ENCODE data around the gene NUP85. TPM values are rescaled to one million over a fixed set of nuclear protein-coding genes. Genes with fewer than 3 reads are reported as not detected.

Gene NUP85
- total RNA-seq, 4 donors from 2014 or later: 34.0 to 52.8 (median 36.7) TPM

GRCh38 chr17:75181608-75182318 is 23.7 kb upstream of the NUP85 start:
- Histone ChIP-seq H3K4me3 (peak overlapping the region; percentile 68 to 93 (median 88)), H3K27me3 (no peaks in the 10 kb centered on the region), H3K9me3 (no peaks in the 10 kb centered on the region), H3K4me1 (peaks cover 3 to 20% (median 4%) of the 10 kb centered on the region in 4 donors), H3K36me3 (peaks cover 0 to 26% (median 0%) of the 10 kb centered on the region in 3 donors), H3K27ac (peak overlapping the region; percentile 98 to 99 (median 99))
- DNase-seq: peak in 2 of 3 donors; percentile 46 to 62
- TF ChIP-seq POLR2A (IDR thresholded peaks at IDR 0.05) (no peak), CTCF (IDR thresholded peaks at IDR 0.05) (no peak)

GRCh38 chr17:75182319-75182568 is 23.2 kb upstream of the NUP85 start:
- peak overlapping the region; percentile 98 to 99 (median 99) for H3K27ac ChIP-seq
- H3K36me3 ChIP-seq: peaks cover 0 to 21% (median 0%) of the 10 kb centered on the region in 3 donors
- H3K27me3 ChIP-seq: no peaks in the 10 kb centered on the region
- peak in 1 of 3 donors; percentile 22 for DNase-seq
- no peak for TF ChIP-seq CTCF (IDR thresholded peaks at IDR 0.05)
- TF ChIP-seq POLR2A (IDR thresholded peaks at IDR 0.05): no peak
- H3K4me1 ChIP-seq: peaks cover 3 to 20% (median 4%) of the 10 kb centered on the region in 4 donors
- H3K9me3 ChIP-seq: no peaks in the 10 kb centered on the region
- peak overlapping the region; percentile 68 to 93 (median 88) for H3K4me3 ChIP-seq

GRCh38 chr17:75182569-75183436 is 22.7 kb upstream of the NUP85 start, which contains the start of gene SUMO2:
Gene SUMO2, minus strand, starts transcription at chr17:75182959. Its CDS starts 125 bp downstream, at chr17:75182834.
- H3K4me3 ChIP-seq: peak within 1 kb of the TSS; percentile 68 to 93 (median 88)
- peak within 1 kb of the TSS; percentile 98 to 99 (median 99) for H3K27ac ChIP-seq
- no peaks in the 10 kb centered on the region for H3K9me3 ChIP-seq
- no peaks in the 10 kb centered on the region for H3K27me3 ChIP-seq
- peaks cover 3 to 20% (median 4%) of the 10 kb centered on the region in 4 donors for H3K4me1 ChIP-seq
- peak; percentile 94 to 98 (median 97) for DNase-seq
- H3K36me3 ChIP-seq: peaks cover 0 to 17% (median 0%) of the 10 kb centered on the region in 3 donors
- peak; percentile 71 to 77 for TF ChIP-seq POLR2A (IDR thresholded peaks at IDR 0.05)
- peak in 5 of 6 experiments; percentile 29 to 64 (median 57) for TF ChIP-seq CTCF (IDR thresholded peaks at IDR 0.05)

GRCh38 chr17:75183999-75184884 is 21.2 kb upstream of the NUP85 start:
- Histone ChIP-seq H3K36me3 (peaks cover 0 to 9% (median 0%) of the 10 kb centered on the region in 3 donors), H3K4me1 (peaks cover 3 to 20% (median 4%) of the 10 kb centered on the region in 4 donors), H3K27ac (no peak overlapping the region), H3K4me3 (no peak overlapping the region), H3K9me3 (no peaks in the 10 kb centered on the region), H3K27me3 (no peaks in the 10 kb centered on the region)
- TF ChIP-seq POLR2A (IDR thresholded peaks at IDR 0.05) (no peak), CTCF (IDR thresholded peaks at IDR 0.05) (no peak)
- DNase-seq: no peak

- DNase-seq: no peak
- H3K9me3 ChIP-seq: no peaks in the 10 kb centered on the region
- H3K4me1 ChIP-seq: no peaks in the 10 kb centered on the region
- no peak overlapping the region for H3K4me3 ChIP-seq
- H3K27ac ChIP-seq: no peak overlapping the region
- TF ChIP-seq POLR2A (IDR thresholded peaks at IDR 0.05): no peak
- no peak for TF ChIP-seq CTCF (IDR thresholded peaks at IDR 0.05)
- H3K27me3 ChIP-seq: no peaks in the 10 kb centered on the region
- no peaks in the 10 kb centered on the region for H3K36me3 ChIP-seq
Measured at GRCh38 chr17:75188614-75189013, 16.9 kb upstream of the NUP85 start.
